GM21825 (cell line): ENCODE data around the gene LDB2.

Experiments used
- ATAC-seq: cut with Tn5 transposase; IDR thresholded peaks from one replicate; pipeline ENCODE4 v1.9.1; 2021; ENCODE audit warnings: mild to moderate bottlenecking, moderate library complexity; ENCODE audit not compliant: unreplicated experiment

Gene LDB2

GRCh38 chr4:16844816-16845586 is 53.4 kb downstream of the LDB2 start:
- ATAC-seq = no peak

- no peak for ATAC-seq
Measured at GRCh38 chr4:16843831-16844508, 54.5 kb downstream of the LDB2 start.

GRCh38 chr4:16838226-16838875 is 60.1 kb downstream of the LDB2 start:
- ATAC-seq = no peak

DNA sequence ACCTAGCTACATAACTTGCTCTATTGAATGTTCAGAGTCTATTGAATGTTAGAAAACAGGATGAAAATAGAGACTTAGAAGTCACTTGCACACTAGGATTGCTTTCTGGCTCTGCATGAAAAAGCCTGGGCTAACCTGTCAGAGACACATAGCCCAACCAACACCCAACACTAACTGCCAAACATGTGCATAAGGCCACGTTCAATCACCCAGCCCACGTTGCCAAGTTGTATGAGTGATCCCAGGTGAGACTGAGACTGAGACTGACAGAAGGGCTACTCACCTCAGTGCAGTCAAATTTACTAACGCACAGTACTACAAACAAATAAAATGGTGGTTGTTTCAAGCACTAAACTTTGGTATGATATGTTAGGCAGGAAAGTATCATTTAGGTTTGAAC is 61.0 kb downstream of the LDB2 start:
- ATAC-seq = no peak

- no peak for ATAC-seq
Measured at GRCh38 chr4:16836324-16836723, 62.1 kb downstream of the LDB2 start.

- no peak for ATAC-seq
Measured at GRCh38 chr4:16835597-16836247, 62.7 kb downstream of the LDB2 start.

DNA sequence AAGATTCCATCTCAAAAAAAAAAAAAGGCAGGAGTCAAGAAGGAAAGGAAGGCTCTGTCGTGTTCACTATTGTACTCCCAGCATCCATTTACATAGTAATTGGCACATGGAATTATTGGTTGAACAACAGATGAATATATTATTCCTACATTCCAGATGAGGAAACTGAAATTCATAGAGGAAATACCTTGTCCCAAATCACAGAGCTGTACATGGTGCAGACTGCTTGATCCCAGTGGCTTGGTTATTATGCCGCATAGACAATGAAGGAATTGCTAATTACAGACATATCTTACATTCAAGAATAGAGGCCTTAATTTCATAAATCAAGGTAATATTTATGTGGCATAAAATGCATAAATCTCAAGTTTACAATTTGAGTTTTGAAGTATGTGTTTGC is 63.6 kb downstream of the LDB2 start:
- no peak for ATAC-seq

GRCh38 chr4:16833722-16834121 is 64.7 kb downstream of the LDB2 start:
- ATAC-seq = no peak

DNA sequence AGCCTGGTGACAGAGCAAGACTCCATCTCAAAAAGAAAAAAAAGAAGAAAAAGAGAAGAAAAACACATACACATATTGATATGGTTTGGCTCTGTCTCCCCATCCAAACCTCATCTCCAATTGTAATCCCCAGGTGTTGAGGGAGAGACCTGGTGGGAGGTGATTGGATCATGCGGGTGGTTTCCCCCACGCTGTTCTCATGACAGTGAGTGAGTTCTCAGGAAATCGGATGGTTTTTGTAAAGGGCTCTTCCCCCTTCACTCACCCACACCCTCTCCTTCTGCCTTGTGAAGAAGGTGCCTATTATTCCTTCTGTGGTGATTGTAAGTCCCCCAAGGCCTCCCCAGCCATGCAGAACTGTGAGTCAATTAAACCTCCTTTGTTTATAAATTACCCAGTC is 68.4 kb downstream of the LDB2 start:
- no peak for ATAC-seq

- ATAC-seq = no peak
Measured at GRCh38 chr4:16827794-16828724, 70.4 kb downstream of the LDB2 start.

DNA sequence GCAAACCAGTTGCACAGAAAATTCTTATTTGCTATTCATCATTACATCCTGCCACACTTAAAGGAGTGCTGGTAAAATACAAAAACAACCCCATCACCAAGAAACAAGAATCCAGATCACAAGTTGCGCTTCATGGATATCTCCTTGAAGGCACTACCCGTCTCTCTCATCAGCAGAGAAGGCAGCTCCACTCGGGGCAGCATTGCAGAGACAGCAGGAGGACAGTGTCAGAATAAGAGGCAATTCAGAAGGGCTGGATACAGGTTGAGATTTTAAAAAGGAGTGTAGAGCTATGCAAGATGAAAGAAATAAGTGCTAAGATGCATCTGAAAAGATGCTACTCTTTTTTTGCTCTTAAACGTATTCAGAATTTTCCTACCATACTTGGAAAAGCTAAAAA is 71.4 kb downstream of the LDB2 start:
- no peak for ATAC-seq

- no peak for ATAC-seq
Measured at GRCh38 chr4:16826406-16826910, 72.0 kb downstream of the LDB2 start.

- no peak for ATAC-seq
Measured at GRCh38 chr4:16824278-16824806, 74.1 kb downstream of the LDB2 start.

DNA sequence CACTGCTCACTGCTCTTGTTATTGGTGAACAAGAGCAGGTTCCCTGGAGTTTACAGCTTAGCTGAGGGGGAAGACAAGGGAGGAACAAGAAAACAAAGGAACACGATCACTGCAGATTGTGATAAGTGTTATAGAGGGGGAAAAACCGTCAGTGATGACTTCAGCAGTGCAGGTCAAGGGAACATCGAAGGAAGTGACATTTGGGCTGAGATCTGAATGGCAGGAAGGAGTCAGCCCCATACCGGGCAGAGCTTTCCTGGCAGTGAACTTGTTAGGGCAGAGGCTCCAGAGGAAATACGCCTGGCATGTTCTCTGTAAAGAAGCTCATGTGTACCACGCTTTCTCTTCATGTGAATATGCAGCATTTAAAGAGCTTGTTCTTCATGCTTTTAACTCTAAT is 78.1 kb downstream of the LDB2 start:
- no peak for ATAC-seq

DNA sequence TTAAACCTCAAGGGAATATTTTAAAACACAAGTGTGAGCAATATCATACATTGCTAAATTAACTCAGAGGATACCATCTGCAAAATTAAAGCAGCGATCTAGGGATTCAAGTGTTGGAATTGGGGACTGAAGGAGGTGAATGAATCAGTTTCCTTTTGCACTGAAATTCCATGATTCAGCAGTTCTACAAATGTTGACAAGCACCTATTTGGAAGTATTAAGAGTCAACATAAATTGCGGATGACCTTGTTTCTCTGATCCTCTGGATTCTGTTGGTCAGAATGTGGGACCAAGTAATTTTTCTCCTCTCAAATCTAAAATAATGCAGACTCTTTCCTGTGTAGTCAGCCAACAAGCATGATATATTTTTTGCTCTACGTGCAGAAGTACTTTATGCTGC is 78.8 kb downstream of the LDB2 start:
- no peak for ATAC-seq

DNA sequence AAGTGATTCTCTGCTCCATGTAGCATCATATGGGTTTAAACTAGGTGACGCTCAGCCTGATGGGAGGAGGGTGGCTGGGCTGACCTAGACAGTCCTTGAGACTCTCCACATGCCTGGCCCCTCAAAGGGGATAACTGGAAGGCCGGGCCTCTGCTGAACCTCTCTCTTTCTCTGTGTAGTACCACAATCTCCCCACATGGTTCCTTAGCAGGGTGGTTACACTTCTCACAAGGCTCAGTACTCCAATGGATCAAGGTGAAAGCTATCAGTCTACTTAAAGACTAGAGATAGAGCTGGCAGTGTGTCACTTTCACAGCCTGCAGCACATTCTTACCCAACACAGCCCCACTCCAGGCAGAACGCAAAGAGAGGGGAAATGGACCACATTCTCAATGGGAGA is 80.4 kb downstream of the LDB2 start:
- no peak for ATAC-seq

- no peak for ATAC-seq
Measured at GRCh38 chr4:16817286-16817685, 81.2 kb downstream of the LDB2 start.

GRCh38 chr4:16814361-16814760 is 84.1 kb downstream of the LDB2 start:
- ATAC-seq = no peak

- ATAC-seq = no peak
Measured at GRCh38 chr4:16812041-16812440, 86.4 kb downstream of the LDB2 start.

DNA sequence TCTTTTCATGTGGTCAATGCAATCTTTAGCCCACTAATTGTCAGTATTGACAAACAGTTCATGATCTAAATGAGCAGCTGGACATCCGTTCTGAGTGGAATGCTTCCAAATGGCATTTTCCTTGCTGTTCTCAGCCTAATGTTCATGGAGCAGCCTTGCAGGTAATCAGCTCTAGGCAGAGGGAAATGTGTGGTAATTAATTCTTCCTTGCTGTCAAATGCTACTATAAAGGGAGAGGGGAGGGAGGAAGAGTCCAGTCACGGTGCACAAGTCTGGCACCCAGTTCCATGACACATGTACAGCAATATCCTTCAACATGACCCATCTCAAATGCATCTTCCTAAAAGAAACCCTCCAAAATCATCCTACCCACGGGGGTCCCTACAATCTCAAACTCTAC is 88.5 kb downstream of the LDB2 start:
- no peak for ATAC-seq
